Esophagus muscularis mucosa (tissue), 3 donors: Measurements from ENCODE around the gene PACRG.

Experiments used
- CTCF ChIP-seq, 3 experiments: fragments of 200-600 bp in 2 of 3; fragments of 450-650 bp in 1 of 3; sonication (generic) in 2 of 3; IDR thresholded peaks; one replicate each; pipeline ENCODE4 v1.5.1; 2017 to 2019; ENCODE audit warnings: antibody characterized with exemption in 3 of 3, mild to moderate bottlenecking in 2 of 3, moderate library complexity in 1 of 3
- POLR2A ChIP-seq: fragments of 450-650 bp; IDR thresholded peaks from one replicate; pipeline ENCODE4 v1.6.1; 2017; ENCODE audit warnings: antibody characterized with exemption, moderate library complexity, mild to moderate bottlenecking, low read depth
- POLR2AphosphoS5 ChIP-seq, 2 donors: sonication (generic); formaldehyde crosslinking; IDR thresholded peaks; one replicate each; pipeline ENCODE4 v1.6.1; 2017; ENCODE audit warnings: antibody characterized with exemption in 2 of 2

- TF ChIP-seq CTCF (IDR thresholded peaks at IDR 0.05) (no peak), POLR2A (no peak), POLR2AphosphoS5 (IDR thresholded peaks at IDR 0.05) (no peak)
Measured at GRCh38 chr6:162852840-162853577, 125.2 kb downstream of the PACRG start.
